OCI-M2 (cell line): Measurements from ENCODE around the gene SLC2A13.
"Not testable (repeated sequence)": the region's sequence is repeated elsewhere in the genome, so short reads cannot be mapped to it uniquely, and the experiment has no call there.

Experiments used
- DNase-seq: peaks from one replicate; lab custom pipeline; 2025; ENCODE audit not compliant: unreplicated experiment; lab: John Stamatoyannopoulos, UW

SLC2A13 gene

DNA sequence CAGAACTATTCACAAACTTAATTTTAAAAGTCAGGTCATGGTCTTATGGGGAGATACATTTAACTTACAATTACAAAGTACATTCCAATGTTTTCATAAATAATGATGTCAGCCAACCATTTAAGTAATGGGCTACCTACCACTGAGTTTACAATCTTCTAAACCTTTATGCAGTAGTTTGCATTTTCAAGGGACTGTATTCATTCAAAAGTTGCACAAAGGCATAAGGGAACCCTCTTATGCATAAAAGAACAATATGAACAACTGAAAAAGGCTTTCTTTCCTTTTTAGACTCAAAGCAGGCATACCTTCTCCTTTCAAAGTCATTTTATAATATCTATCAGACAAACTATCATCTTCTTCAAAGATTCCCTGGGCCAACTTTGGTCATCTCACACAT, 230.2 kb downstream of the SLC2A13 start:
- DNase-seq, result no peak

GRCh38 chr12:39874785-39875184, 231.1 kb downstream of the SLC2A13 start:
- DNase-seq, result no peak

DNA sequence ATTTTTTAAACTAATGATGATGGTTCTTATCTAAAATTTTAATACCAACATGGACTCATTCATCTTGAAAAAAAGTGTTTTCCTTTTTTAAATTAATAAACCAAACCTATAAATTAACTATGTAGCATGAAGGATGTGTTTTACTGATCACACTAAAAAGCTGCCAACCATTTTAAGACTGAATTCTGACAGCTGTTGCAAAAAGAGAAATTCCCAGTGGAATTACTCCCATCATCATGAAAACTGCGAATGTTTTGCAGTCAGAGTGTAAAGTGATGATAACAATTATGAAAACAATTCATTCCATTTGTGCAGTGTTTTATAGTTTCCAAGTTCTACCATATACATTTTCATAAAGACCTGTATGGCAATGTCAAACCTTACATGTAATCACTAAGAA, 232.8 kb downstream of the SLC2A13 start:
- DNase-seq, result no peak

- DNase-seq, result no peak
Measured at GRCh38 chr12:39872425-39872824, 233.5 kb downstream of the SLC2A13 start.

GRCh38 chr12:39868328-39868725, 237.6 kb downstream of the SLC2A13 start:
- DNase-seq, result no peak

DNA sequence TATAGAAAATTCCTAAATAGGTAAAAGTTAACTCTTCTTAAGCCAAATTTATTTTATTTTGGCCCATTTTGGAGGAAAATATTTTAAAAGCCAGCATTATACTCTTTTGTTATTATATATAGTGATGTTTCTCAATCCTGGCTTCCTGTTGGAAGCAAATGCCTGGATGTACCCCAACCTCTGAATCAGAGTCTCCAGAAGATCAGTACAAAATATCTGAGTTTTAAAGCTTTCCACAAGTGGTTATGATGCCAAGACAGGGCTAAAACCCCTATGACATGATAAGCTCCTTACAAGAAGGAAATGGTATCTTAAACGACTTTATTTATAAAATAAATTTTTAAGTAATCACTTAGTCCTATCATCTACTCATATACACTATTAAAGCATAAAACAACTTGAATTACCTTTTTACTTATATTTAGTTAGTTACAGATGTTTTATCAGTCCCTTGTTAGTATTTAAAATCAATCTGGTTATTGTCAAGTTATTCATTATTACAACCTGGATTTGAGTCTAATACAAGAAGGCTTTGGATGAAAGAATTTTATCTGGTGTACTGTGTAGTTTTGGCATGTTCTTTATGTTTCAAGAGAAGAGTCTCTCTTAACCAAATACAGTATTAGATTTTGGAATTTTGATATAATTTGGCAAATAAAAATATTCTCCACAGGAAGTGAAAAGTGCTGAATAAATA, 238.1 kb downstream of the SLC2A13 start:
- DNase-seq, result no peak

DNA sequence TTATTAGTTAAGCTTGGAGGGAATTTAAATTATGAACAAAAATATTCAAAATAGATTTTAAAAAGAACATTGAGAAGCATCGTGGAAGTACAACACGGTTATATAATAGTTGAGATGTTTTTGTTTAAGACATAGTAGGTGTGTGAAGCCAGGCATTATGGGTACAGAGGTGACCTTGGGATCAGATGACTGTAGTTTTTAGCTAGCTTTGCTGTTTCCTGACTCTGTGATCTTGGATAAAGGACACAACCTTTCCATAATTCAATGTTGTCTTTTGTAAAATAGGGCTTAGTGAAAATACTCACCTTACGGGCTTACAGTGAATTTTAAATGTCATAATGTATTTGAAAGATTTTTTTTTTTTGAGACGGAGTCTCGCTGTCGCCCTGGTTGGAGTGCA, 239.7 kb downstream of the SLC2A13 start:
- no peak for DNase-seq

DNA sequence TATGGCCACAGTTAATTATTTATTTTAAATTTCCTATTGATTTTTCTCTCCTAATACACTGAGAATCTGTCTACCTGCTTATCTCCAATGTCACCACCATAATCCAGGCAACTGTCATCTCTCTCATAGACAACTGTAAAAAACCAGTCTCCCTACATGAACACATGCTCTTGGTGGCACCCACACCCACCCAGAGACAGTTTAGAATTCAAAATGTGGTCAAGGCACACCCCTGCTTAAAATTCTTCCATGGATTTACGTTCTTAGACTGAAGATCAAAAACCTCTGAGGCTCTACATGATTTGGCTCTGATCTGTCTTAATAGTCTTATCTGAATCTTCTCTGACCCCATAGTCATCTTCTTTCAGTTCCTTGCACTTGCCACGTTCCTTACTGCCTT, 245.2 kb downstream of the SLC2A13 start:
- DNase-seq, result no peak

- DNase-seq, result no peak
Measured at GRCh38 chr12:39853003-39853402, 252.9 kb downstream of the SLC2A13 start.

- no peak for DNase-seq
Measured at GRCh38 chr12:39852346-39852745, 253.5 kb downstream of the SLC2A13 start.

DNA sequence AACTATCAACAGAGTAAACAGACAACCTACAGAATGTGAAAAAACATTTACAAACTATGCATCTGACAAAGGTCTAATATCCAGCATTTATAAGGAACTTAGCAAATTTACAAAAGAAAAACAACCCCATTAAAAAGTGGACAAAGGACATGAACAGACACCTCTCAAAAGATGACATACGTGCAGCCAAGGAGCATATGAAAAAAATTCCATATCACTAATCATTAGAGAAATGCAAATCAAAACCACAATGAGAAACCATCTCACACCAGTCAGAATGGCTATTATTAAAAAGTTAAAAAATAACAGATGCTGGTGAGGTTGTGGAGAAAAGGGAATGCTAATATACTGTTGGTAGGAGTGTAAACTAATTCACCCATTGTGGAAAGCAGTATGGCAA, 257.7 kb downstream of the SLC2A13 start:
- DNase-seq, result not testable (repeated sequence)

- no peak for DNase-seq
Measured at GRCh38 chr12:39846971-39847650, 258.8 kb downstream of the SLC2A13 start.

DNA sequence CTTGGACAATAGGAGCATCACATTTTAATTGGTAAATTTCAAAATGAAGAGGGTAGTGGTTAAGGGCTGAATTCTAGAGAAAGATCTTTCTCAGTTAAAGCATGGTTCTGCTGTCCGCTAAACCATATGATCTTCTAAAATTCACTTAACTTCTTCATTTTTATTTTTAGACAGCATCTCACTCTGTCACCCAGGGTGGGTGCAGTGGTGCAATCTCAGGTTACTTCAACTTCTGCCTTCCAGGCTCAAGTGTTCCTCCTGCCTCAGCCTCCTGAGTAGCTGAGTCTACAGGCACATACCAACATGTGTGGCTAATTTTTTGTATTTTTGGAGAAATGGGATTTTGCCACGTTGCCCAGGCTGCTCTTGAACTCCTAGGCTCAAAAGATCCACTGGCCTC, 259.6 kb downstream of the SLC2A13 start:
- no peak for DNase-seq

- DNase-seq, result no peak
Measured at GRCh38 chr12:39840422-39840821, 265.5 kb downstream of the SLC2A13 start.

DNA sequence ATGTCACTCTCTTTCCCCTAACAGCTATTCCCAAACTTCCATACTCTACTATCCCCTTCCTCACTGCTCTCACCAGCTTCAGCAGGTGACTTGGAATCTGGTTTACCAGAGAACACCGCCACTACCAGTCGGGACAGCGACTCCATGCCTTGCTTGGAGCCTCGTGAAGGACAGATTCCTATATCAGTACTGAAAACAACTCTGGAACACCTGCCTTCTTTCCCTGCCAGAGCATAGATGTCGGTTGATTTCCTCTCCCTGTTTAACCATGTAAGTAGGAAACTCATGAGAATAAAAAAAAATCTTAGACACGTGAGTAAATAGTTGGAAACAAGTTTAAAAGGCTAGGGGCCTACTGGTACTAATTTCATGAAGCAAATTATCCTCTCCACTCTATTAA, 266.8 kb downstream of the SLC2A13 start:
- no peak for DNase-seq

DNA sequence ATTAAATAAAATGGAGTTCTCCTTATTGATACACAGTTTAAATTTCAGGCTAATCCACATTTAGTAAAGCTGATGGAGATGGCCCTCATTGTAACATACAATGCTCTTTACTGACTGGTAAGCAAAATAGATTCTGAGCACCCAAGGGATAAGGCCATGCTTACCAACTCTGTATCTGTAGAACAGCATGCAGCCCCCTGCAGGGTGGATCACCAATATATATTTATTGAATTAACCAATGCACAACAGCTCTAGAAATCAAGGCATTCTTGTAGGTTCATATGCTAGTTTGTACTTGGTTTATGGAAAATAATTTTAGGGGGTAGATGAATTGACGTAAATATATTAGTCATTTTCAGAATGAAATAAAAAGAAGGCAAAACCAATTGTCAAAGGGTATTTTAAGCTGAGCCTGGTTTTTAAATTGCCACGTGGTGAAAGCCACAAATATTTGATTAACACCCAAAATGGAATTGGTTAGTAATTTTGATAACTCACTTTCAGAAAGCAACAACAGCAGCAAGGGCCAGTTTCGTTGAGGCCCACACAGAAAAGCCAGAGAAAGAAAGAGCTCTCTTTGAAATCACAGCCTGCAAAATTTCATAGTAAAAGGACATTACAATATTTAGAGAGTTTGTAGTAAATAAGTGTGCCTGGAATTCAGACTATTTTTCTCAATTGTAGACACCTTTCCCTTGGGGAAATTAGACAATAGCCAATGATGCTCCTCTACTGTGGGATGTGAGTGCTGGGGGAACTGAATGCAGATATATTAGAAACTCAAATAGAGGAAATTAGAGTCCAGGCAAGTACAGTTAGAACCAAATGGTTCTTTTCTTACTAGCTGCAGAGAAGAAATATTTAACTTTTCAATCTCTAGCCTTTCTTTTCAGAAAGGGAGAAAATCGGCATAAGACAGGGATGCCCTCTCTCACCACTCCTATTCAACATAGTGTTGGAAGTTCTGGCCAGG, 270.1 kb downstream of the SLC2A13 start:
- DNase-seq, result no peak

GRCh38 chr12:39831587-39832315, 274.1 kb downstream of the SLC2A13 start:
- DNase-seq, result no peak

DNA sequence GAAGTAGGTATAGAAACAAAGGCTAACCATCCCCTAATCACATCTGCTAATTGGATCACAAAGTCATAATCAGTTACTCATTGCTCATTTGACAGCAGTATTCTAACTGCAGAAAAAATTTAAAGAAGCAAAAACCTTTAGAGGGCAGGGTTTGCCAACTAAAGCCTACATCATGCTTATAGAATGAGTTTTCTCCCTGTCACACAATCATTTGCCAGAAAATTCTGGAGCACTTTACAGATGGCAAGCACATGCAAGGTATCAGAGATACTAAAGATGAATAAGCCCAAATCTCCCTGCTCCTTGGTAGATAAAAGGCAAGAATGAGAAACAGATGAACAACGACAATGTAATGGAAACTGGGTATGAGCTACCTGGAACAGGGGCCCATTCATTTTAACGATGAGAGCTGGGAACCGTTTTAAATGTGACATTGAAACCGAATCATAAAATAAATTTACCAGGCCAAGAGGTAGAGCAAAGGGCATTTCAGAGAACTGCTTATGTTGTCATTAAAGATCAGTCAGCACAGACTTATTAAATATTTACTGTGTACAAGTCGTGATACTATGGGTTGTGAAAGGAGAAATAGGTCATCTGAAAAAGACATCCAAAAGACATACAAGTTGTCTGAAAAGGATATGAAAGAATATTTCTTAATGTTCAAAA, 274.9 kb downstream of the SLC2A13 start:
- no peak for DNase-seq

DNA sequence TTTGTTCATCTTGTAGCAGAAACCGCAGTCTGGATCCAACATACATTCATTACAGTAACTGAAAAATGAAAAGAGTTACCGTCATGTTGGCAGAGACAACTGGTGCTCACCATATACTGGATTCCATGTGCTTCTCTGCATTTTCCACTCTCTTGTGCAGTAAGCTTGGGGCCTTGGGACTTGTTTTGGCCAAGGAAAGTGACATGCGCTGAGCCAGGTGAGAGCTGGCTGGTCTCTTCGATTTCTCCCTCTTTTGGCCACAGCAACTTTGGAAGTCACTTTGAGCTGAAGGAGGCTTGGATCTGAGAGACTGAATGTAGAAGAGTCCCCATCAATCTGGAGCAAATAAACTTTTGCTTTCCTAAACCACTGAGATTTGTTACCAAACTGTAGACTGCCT, 275.7 kb downstream of the SLC2A13 start:
- DNase-seq, result no peak

- no peak for DNase-seq
Measured at GRCh38 chr12:39824505-39825212, 281.2 kb downstream of the SLC2A13 start.
